ENCODE data around the gene TMEM131. TPM values are rescaled to one million over a fixed set of nuclear protein-coding genes. Genes with fewer than 3 reads are reported as not detected.
"Not testable (repeated sequence)": the region's sequence is repeated elsewhere in the genome, so short reads cannot be mapped to it uniquely, and the experiment has no call there.

The TMEM131 gene
- total RNA-seq, 4 donors from 2014 or later = 78.4 to 86.4 (median 80.5) TPM

- DNase-seq; intact Hi-C loops (cut with DNase I; ENCODE audit: low total_unique reads); H3K9me3 ChIP-seq; H3K27me3 ChIP-seq; H3K4me1 ChIP-seq; H3K27ac ChIP-seq; H3K4me3 ChIP-seq; in situ Hi-C loops (cut with MboI; ENCODE audit: low pct_ligation_motif_present in 1 of 4, low pct_unique_long_range_greater_than_20kb in 1 of 4, low sequenced_read_pairs in 3 of 4); H3K36me3 ChIP-seq: not testable (repeated sequence)
- WGBS, 2 donors (ENCODE audit: low coverage in 1 of 2) = 79 to 95% methylated on average over 3 of the region's 3 CpGs
Observed at GRCh38 chr2:97826266-97826847, 169.4 kb downstream of the TMEM131 start.

GRCh38 chr2:97824011-97824410, 171.7 kb downstream of the TMEM131 start:
- intact Hi-C loops (cut with DNase I; ENCODE audit: low total_unique reads); H3K27ac ChIP-seq; H3K27me3 ChIP-seq; H3K9me3 ChIP-seq; H3K36me3 ChIP-seq; H3K4me3 ChIP-seq; H3K4me1 ChIP-seq; DNase-seq: not testable (repeated sequence)
- 100% methylated on average over 2 of the region's 2 CpGs; no CpG with 5 or more reads in 1 of the 2 donors for WGBS, 2 donors (ENCODE audit: low coverage in 1 of 2)
- in situ Hi-C loops (cut with MboI; ENCODE audit: low pct_ligation_motif_present in 1 of 4, low pct_unique_long_range_greater_than_20kb in 1 of 4, low sequenced_read_pairs in 3 of 4) = loop anchor here in 3 of 4 donors (25.0 kb wide), 3 partner anchors 363 to 563 kb away; no protein-coding TSS in a partner anchor

- intact Hi-C loops (cut with DNase I; ENCODE audit: low total_unique reads); DNase-seq; H3K9me3 ChIP-seq; H3K4me1 ChIP-seq; H3K4me3 ChIP-seq; H3K27me3 ChIP-seq; H3K27ac ChIP-seq: not testable (repeated sequence)
- 95 to 97% methylated on average over 6 of the region's 6 CpGs for WGBS, 2 donors (ENCODE audit: low coverage in 1 of 2)
- H3K36me3 ChIP-seq = peaks cover 0 to 11% (median 0%) of the 10 kb centered on the region in 4 donors
- in situ Hi-C loops (cut with MboI; ENCODE audit: low pct_ligation_motif_present in 1 of 4, low pct_unique_long_range_greater_than_20kb in 1 of 4, low sequenced_read_pairs in 3 of 4) = loop anchor here in 3 of 4 donors (25.0 kb wide), 3 partner anchors 365 to 565 kb away; no protein-coding TSS in a partner anchor
Observed at GRCh38 chr2:97821862-97822261, 173.9 kb downstream of the TMEM131 start.

GRCh38 chr2:97819754-97820153, 176.0 kb downstream of the TMEM131 start:
- no peaks in the 10 kb centered on the region for H3K27me3 ChIP-seq
- DNase-seq = no peak
- H3K9me3 ChIP-seq = no peaks in the 10 kb centered on the region
- in situ Hi-C loops (cut with MboI; ENCODE audit: low pct_ligation_motif_present in 1 of 4, low pct_unique_long_range_greater_than_20kb in 1 of 4, low sequenced_read_pairs in 3 of 4) = loop anchor here in 3 of 4 donors (25.0 kb wide), 3 partner anchors 368 to 568 kb away; no protein-coding TSS in a partner anchor
- H3K27ac ChIP-seq = no peak overlapping the region
- intact Hi-C loops (cut with DNase I; ENCODE audit: low total_unique reads) = no loop called here
- H3K36me3 ChIP-seq = peaks cover 0 to 15% (median 0%) of the 10 kb centered on the region in 4 donors
- H3K4me1 ChIP-seq = no peaks in the 10 kb centered on the region
- TF ChIP-seq EP300 (IDR thresholded peaks at IDR 0.05; ENCODE audit: low read depth) (no peak), CTCF (IDR thresholded peaks at IDR 0.05) (no peak), POLR2A (IDR thresholded peaks at IDR 0.05) (no peak)
- WGBS, 2 donors (ENCODE audit: low coverage in 1 of 2) = 79 to 87% methylated on average over 5 to 6 of the region's 6 CpGs
- no peak overlapping the region for H3K4me3 ChIP-seq

- peaks cover 0 to 41% (median 13%) of the 10 kb centered on the region in 4 donors for H3K36me3 ChIP-seq
Observed at GRCh38 chr2:97816411-97816810, 179.3 kb downstream of the TMEM131 start.

More at GRCh38 chr2:97816411-97816810, 179.3 kb downstream of the TMEM131 start:
- H3K9me3 ChIP-seq = no peaks in the 10 kb centered on the region
- no peak overlapping the region for H3K27ac ChIP-seq
- no peaks in the 10 kb centered on the region for H3K4me1 ChIP-seq
- intact Hi-C loops (cut with DNase I; ENCODE audit: low total_unique reads) (no loop called here), in situ Hi-C loops (cut with MboI; ENCODE audit: low pct_ligation_motif_present in 1 of 4, low pct_unique_long_range_greater_than_20kb in 1 of 4, low sequenced_read_pairs in 3 of 4) (loop anchor here in 3 of 4 donors (25.0 kb wide), 3 partner anchors 371 to 571 kb away; no protein-coding TSS in a partner anchor)
- DNase-seq = no peak
- H3K4me3 ChIP-seq = no peak overlapping the region
- no peaks in the 10 kb centered on the region for H3K27me3 ChIP-seq
- TF ChIP-seq POLR2A (IDR thresholded peaks at IDR 0.05) (no peak), POLR2AphosphoS5 (IDR thresholded peaks at IDR 0.05) (no peak), EP300 (IDR thresholded peaks at IDR 0.05; ENCODE audit: low read depth) (no peak), CTCF (IDR thresholded peaks at IDR 0.05) (no peak)
- 100% methylated on average over 2 of the region's 2 CpGs for WGBS, 2 donors (ENCODE audit: low coverage in 1 of 2)

All from transverse colon (tissue), 4 donors.